Nephron progenitor cell (in vitro differentiated cells): ENCODE data around the gene NELL2.

Experiments used
- DNase-seq: peaks from one replicate; pipeline ENCODE4 v3.0.0; 2021
- H3K27ac Mint-ChIP-seq: 2 replicates; pipeline ENCODE4 v1.8.0; 2021; ENCODE audit warnings: mild to moderate bottlenecking, moderate library complexity, mixed read lengths
- H3K27me3 Mint-ChIP-seq: 2 replicates; pipeline ENCODE4 v1.8.0; 2021; ENCODE audit warnings: mild to moderate bottlenecking, low read depth, mixed read lengths; ENCODE audit not compliant: poor library complexity
- H3K36me3 Mint-ChIP-seq: 2 replicates; pipeline ENCODE4 v1.8.0; 2021; ENCODE audit warnings: low read depth, mixed read lengths
- H3K4me1 Mint-ChIP-seq: 2 replicates; pipeline ENCODE4 v1.8.0; 2021; ENCODE audit warnings: mixed read lengths
- H3K4me3 Mint-ChIP-seq: 2 replicates; pipeline ENCODE4 v1.8.0; 2021; ENCODE audit warnings: mild to moderate bottlenecking, moderate library complexity, mixed read lengths
- H3K9me3 Mint-ChIP-seq: 2 replicates; pipeline ENCODE4 v1.8.0; 2021; ENCODE audit warnings: mild to moderate bottlenecking, moderate library complexity, mixed read lengths
- TF ChIP-seq, protein P1 (sequence below): fragments of 200-600 bp; sonication (generic); IDR thresholded peaks from 2 replicates; pipeline ENCODE4 v1.5.0; 2021; ENCODE audit warnings: antibody characterized with exemption

Gene NELL2

DNA sequence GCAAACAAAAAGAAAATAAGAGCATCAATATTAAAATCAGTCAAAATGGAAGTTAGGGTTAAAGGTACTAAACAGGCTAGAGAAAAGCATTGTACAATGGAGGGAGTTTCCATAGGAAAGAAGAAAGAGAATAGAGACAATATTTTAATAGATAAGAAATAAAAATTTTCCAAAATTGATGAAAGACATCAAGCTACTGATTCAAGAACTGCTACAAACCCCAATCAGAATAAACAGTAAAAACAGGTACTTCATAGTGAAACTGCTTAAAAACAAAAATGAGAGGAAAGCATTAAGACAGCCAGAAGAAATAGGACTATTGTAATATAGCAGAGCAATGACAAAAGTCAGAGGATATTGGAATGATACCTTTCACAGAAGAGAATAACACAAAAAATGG, 413.4 kb downstream of the NELL2 start:
- Mint-ChIP-seq H3K9me3 (peaks cover 10% of the 10 kb centered on the region), H3K27me3 (no peaks in the 10 kb centered on the region), H3K36me3 (peaks cover 6% of the 10 kb centered on the region), H3K4me1 (no peaks in the 10 kb centered on the region), H3K4me3 (no peak overlapping the region), H3K27ac (no peak overlapping the region)
- no peak for DNase-seq
- TF ChIP-seq, protein P1, sequence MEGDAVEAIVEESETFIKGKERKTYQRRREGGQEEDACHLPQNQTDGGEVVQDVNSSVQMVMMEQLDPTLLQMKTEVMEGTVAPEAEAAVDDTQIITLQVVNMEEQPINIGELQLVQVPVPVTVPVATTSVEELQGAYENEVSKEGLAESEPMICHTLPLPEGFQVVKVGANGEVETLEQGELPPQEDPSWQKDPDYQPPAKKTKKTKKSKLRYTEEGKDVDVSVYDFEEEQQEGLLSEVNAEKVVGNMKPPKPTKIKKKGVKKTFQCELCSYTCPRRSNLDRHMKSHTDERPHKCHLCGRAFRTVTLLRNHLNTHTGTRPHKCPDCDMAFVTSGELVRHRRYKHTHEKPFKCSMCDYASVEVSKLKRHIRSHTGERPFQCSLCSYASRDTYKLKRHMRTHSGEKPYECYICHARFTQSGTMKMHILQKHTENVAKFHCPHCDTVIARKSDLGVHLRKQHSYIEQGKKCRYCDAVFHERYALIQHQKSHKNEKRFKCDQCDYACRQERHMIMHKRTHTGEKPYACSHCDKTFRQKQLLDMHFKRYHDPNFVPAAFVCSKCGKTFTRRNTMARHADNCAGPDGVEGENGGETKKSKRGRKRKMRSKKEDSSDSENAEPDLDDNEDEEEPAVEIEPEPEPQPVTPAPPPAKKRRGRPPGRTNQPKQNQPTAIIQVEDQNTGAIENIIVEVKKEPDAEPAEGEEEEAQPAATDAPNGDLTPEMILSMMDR: no peak

DNA sequence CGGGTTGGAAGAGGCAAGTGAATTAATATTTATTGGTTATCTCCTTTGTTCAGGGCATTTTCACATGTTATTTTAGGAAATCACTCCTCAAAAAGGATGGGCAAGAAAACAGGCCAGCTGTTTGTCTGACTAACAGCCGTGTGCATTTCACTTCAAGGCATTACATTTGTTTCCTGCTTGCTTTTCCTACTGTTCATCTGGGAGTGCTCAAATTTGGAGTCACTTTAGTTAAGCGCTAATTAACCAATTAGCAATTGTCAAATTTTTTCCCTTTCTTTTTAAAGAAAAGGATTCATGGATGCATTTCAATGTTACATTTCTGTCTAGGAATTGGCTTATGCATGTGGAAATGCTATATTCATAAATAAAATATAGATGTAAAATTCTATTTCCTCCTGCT, 415.9 kb downstream of the NELL2 start:
- Mint-ChIP-seq H3K9me3 (no peaks in the 10 kb centered on the region), H3K4me1 (no peaks in the 10 kb centered on the region), H3K36me3 (no peaks in the 10 kb centered on the region), H3K27me3 (no peaks in the 10 kb centered on the region), H3K27ac (no peak overlapping the region), H3K4me3 (no peak overlapping the region)
- no peak for DNase-seq
- TF ChIP-seq, protein P1: no peak

DNA sequence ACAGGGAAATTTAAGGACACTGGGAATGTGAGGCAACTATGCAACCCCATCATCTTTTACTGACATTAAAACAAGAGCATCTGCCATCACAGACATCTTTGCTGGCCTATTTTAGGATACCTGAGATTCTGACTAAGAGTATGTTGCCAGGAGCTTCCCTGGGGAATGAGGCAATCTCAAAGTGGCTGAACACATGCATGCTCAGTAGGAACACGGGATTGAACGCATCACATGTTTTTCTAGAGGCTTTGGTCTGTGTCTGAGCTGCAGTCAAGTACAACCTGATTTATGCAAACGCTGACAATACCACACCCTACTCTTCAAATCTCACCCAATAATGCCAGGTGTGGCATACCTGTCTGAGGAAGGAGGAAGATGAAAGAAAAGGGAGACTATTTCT, 416.5 kb downstream of the NELL2 start:
- Mint-ChIP-seq H3K9me3 (no peaks in the 10 kb centered on the region), H3K4me1 (no peaks in the 10 kb centered on the region), H3K27me3 (no peaks in the 10 kb centered on the region), H3K4me3 (no peak overlapping the region), H3K36me3 (no peaks in the 10 kb centered on the region), H3K27ac (no peak overlapping the region)
- no peak for DNase-seq
- TF ChIP-seq, protein P1: no peak
